Measurements from ENCODE around the gene AQP11.

DNA sequence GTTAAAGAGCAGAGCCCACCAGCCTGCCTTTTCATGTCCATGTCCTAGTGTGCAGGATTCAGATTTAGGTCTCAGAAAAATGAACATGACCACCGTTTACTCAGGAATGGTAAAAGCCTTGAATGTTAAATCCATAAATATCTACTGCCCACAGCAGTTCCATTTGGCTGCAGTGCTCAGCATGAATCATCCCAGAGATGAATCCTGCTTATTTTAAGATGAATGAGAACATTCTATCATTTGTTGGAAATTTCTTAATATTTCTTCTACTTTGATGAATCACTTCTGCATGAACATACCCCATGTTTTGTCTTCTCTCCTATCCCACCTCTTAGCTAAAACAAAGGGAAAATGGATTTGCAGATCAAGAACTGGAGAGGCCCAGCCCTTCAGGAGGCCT, 47.5 kb upstream of the AQP11 start:
- TF ChIP-seq, protein P1, sequence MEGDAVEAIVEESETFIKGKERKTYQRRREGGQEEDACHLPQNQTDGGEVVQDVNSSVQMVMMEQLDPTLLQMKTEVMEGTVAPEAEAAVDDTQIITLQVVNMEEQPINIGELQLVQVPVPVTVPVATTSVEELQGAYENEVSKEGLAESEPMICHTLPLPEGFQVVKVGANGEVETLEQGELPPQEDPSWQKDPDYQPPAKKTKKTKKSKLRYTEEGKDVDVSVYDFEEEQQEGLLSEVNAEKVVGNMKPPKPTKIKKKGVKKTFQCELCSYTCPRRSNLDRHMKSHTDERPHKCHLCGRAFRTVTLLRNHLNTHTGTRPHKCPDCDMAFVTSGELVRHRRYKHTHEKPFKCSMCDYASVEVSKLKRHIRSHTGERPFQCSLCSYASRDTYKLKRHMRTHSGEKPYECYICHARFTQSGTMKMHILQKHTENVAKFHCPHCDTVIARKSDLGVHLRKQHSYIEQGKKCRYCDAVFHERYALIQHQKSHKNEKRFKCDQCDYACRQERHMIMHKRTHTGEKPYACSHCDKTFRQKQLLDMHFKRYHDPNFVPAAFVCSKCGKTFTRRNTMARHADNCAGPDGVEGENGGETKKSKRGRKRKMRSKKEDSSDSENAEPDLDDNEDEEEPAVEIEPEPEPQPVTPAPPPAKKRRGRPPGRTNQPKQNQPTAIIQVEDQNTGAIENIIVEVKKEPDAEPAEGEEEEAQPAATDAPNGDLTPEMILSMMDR (conservative IDR thresholded peaks at IDR 0.05): no peak
- TF ChIP-seq ZFX (IDR thresholded peaks at IDR 0.05): no peak
